Spleen (tissue), 7 donors: Measurements from ENCODE around the gene NAGA.

Experiments used
- POLR2A ChIP-seq, 3 donors: fragments of 450-650 bp; IDR thresholded peaks; one replicate each; pipeline ENCODE4 v1.5.1; 2017; ENCODE audit warnings: antibody characterized with exemption in 3 of 3, mild to moderate bottlenecking in 1 of 3
- TF ChIP-seq, protein P1 (sequence below), 11 experiments: fragments of 200-600 bp in 7 of 11; fragments of 450-650 bp in 4 of 11; sonication (generic) in 4 of 11; IDR thresholded peaks in 8 of 11; conservative IDR thresholded peaks in 3 of 11; 1 replicate in 7 of 11; 2 replicates in 4 of 11; pipeline versions ENCODE4 v1.4.0 to v1.8.0; 2016 to 2021; ENCODE audit warnings: antibody characterized with exemption in 11 of 11, inconsistent platforms in 4 of 11, mild to moderate bottlenecking in 1 of 11
- donor health status: DM: no; HTN: no; CAD: no; lungs with moderate emphysema.
- donor health status: DM: no; HTN: no; CAD: no.
- donor health status: DM: no; HTN: no; CAD: no.

GRCh38 chr22:42064629-42065028 is 6.0 kb downstream of the NAGA start:
- no peak for TF ChIP-seq POLR2A (IDR thresholded peaks at IDR 0.05)
- TF ChIP-seq, protein P1, sequence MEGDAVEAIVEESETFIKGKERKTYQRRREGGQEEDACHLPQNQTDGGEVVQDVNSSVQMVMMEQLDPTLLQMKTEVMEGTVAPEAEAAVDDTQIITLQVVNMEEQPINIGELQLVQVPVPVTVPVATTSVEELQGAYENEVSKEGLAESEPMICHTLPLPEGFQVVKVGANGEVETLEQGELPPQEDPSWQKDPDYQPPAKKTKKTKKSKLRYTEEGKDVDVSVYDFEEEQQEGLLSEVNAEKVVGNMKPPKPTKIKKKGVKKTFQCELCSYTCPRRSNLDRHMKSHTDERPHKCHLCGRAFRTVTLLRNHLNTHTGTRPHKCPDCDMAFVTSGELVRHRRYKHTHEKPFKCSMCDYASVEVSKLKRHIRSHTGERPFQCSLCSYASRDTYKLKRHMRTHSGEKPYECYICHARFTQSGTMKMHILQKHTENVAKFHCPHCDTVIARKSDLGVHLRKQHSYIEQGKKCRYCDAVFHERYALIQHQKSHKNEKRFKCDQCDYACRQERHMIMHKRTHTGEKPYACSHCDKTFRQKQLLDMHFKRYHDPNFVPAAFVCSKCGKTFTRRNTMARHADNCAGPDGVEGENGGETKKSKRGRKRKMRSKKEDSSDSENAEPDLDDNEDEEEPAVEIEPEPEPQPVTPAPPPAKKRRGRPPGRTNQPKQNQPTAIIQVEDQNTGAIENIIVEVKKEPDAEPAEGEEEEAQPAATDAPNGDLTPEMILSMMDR (IDR thresholded peaks at IDR 0.05 in 8 of 11, conservative IDR thresholded peaks at IDR 0.05 in 3 of 11), result no peak
